MM.1S (cell line): ENCODE measurements around the gene ANGPT4.

ENCODE experiments used
- CTCF ChIP-seq: fragments of 300-600 bp; sonication (generic); IDR thresholded peaks from 2 replicates; pipeline ENCODE4 v1.5.1; 2016; ENCODE audit warnings: antibody characterized with exemption, low read length, mixed read lengths
- EZH2 ChIP-seq: fragments of 300-600 bp; sonication (generic); optimal IDR thresholded peaks from 2 replicates; pipeline ENCODE3; 2017; ENCODE audit warnings: low read depth, mild to moderate bottlenecking, antibody characterized with exemption, low read length, mixed read lengths

DNA sequence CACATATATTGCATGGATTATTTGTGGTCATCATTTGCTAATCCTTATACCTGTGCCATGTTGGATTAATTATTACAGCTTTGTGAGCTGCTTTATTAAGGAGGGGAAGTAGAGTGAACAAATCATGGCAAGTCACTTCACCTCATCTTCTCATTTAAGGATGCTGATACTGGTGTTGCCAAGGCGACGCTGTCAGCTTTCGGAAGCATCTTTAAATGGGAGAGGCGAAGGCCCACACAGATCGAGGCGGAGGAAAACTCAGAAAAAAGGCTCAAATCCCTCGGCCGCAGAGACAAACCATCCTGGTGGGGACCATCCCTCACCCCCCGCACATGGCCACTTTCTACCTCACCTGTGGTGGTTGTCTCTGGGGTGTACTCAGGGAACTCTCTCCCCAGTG, 47.9 kb downstream of the ANGPT4 start:
- no peak for TF ChIP-seq CTCF
- TF ChIP-seq EZH2 = no peak
